Adrenal gland (tissue), 12 donors: ENCODE measurements around the gene WDR48. TPM values are rescaled to one million over a fixed set of nuclear protein-coding genes. Genes with fewer than 3 reads are reported as not detected.
A peak's percentile ranks its signal among the peaks of the same experiment; 100 is the strongest.

ENCODE experiments used
- DNase-seq, 7 donors: peaks; one replicate each; pipeline ENCODE4 v3.0.0-alpha.2; 2019 to 2020
- H3K27ac ChIP-seq, 5 donors: fragments of 200-600 bp; sonication (generic) in 4 of 5; 1 replicate in 3 of 5; 2 replicates in 2 of 5; pipeline versions ENCODE4 v1.5.1 to v1.8.0; 2016 to 2020; ENCODE audit warnings: mild to moderate bottlenecking in 1 of 5
- H3K27me3 ChIP-seq: fragments of 200-600 bp; 2 replicates; pipeline ENCODE4 v1.8.0; 2021
- H3K36me3 ChIP-seq, 2 donors: fragments of 200-600 bp; replicated peaks in 1 of 2; 1 replicate in 1 of 2; 2 replicates in 1 of 2; pipeline versions ENCODE4 v1.5.1 to v1.8.0; 2018 to 2022
- H3K4me1 ChIP-seq, 2 donors: fragments of 200-600 bp; replicated peaks in 1 of 2; 1 replicate in 1 of 2; 2 replicates in 1 of 2; pipeline versions ENCODE4 v1.5.1 to v1.8.0; 2018 to 2021
- H3K4me3 ChIP-seq, 4 donors: fragments of 200-600 bp; sonication (generic) in 3 of 4; one replicate each; pipeline ENCODE4 v1.5.1; 2016 to 2018
- H3K9me3 ChIP-seq, 3 donors: fragments of 200-600 bp; sonication (generic) in 1 of 3; replicated peaks in 1 of 3; 1 replicate in 2 of 3; 2 replicates in 1 of 3; pipeline versions ENCODE4 v1.5.1 to v1.8.0; 2016 to 2021
- POLR2A ChIP-seq, 2 donors: fragments of 450-650 bp; IDR thresholded peaks; one replicate each; pipeline ENCODE4 v1.6.1; 2017; ENCODE audit warnings: antibody characterized with exemption in 2 of 2, mild to moderate bottlenecking in 2 of 2, moderate library complexity in 1 of 2
- WGBS, 4 donors: extraction: QIAGEN DNeasy Blood & Tissue Kit in 2 of 4; methylation state at CpG; one replicate each; pipeline versions ENCODE4 v1.1.5 to v1.1.7; 2013 to 2017; 5-methylcytosine and 5-hydroxymethylcytosine counted together
- intact Hi-C, 2 donors: fragments of 100-400 bp; cut with DNase I; formaldehyde crosslinking; loops; one replicate each; pipeline versions ENCODE4 v1.14.1 to v1.15.0; 2022 to 2023
- polyA plus RNA-seq, 3 donors: library from polyadenylated mRNA; stranded (reverse); fragments of 200-250 nt in 2 of 3; fragments of 350-450 nt in 1 of 3; fragmentation: Illumina TruSeq in 1 of 3; extraction: RNeasy Lipid Tissue Mini Kit (QIAGEN cat#74804) in 1 of 3; gene quantifications; one replicate each; pipeline ENCODE4 v1.2.3, GENCODE V29; 2013 to 2014
- total RNA-seq, 9 donors: library from RNA; depleted of rRNA in 4 of 9; stranded (reverse); fragments of >200 nt in 4 of 9; fragments of 120-200 nt in 1 of 9; fragmentation: NEBNext Ultra II Directional in 1 of 9; extraction: Animal tissue kit (Norgen Biotek cat#: 25700) in 1 of 9; gene quantifications; one replicate each; pipeline versions ENCODE4 v1.1.0 to v1.2.4, GENCODE V29; 2013 to 2023
- TF ChIP-seq, protein P1 (sequence below), 6 experiments: fragments of 450-650 bp in 4 of 6; fragments of 200-600 bp in 2 of 6; sonication (generic) in 1 of 6; IDR thresholded peaks; 1 replicate in 5 of 6; 2 replicates in 1 of 6; pipeline versions ENCODE4 v1.5.1 to v1.8.0; 2016 to 2021; ENCODE audit warnings: antibody characterized with exemption in 6 of 6, mild to moderate bottlenecking in 2 of 6, moderate library complexity in 1 of 6
- donor health status: healthy with polysubstance abuse.
- donor health status: Bipolar disorder and iron deficiency.
- donor health status: DM: yes; HTN: yes; CAD: no.
- donor health status: DM: no; HTN: no; CAD: no.
- donor health status: DM: no; HTN: no; CAD: no.
- donor health status: DM: yes; HTN: yes; CAD: no.

Gene WDR48
- total and polyA plus RNA-seq, 12 donors: 15.4 to 57.1 (median 28.7) TPM

GRCh38 chr3:39126532-39127071 is 74.8 kb downstream of the WDR48 start:
- Histone ChIP-seq H3K36me3 (no peaks in the 10 kb centered on the region), H3K27me3 (no peaks in the 10 kb centered on the region), H3K4me3 (no peak overlapping the region), H3K4me1 (no peaks in the 10 kb centered on the region), H3K27ac (no peak overlapping the region), H3K9me3 (no peaks in the 10 kb centered on the region)
- TF ChIP-seq, protein P1, sequence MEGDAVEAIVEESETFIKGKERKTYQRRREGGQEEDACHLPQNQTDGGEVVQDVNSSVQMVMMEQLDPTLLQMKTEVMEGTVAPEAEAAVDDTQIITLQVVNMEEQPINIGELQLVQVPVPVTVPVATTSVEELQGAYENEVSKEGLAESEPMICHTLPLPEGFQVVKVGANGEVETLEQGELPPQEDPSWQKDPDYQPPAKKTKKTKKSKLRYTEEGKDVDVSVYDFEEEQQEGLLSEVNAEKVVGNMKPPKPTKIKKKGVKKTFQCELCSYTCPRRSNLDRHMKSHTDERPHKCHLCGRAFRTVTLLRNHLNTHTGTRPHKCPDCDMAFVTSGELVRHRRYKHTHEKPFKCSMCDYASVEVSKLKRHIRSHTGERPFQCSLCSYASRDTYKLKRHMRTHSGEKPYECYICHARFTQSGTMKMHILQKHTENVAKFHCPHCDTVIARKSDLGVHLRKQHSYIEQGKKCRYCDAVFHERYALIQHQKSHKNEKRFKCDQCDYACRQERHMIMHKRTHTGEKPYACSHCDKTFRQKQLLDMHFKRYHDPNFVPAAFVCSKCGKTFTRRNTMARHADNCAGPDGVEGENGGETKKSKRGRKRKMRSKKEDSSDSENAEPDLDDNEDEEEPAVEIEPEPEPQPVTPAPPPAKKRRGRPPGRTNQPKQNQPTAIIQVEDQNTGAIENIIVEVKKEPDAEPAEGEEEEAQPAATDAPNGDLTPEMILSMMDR (IDR thresholded peaks at IDR 0.05): peak; percentile 24 to 70 (median 59)
- TF ChIP-seq POLR2A (IDR thresholded peaks at IDR 0.05): no peak
- intact Hi-C loops: loop anchor here (5.0 to 10.0 kb wide), 2 partner anchors 161 to 168 kb away; no protein-coding TSS in a partner anchor
- 40 to 71% (median 61%) methylated on average over 3 to 6 of the region's 6 CpGs for WGBS, 4 donors
- DNase-seq: peak in 4 of 7 donors; percentile 63 to 81 (median 64)

DNA sequence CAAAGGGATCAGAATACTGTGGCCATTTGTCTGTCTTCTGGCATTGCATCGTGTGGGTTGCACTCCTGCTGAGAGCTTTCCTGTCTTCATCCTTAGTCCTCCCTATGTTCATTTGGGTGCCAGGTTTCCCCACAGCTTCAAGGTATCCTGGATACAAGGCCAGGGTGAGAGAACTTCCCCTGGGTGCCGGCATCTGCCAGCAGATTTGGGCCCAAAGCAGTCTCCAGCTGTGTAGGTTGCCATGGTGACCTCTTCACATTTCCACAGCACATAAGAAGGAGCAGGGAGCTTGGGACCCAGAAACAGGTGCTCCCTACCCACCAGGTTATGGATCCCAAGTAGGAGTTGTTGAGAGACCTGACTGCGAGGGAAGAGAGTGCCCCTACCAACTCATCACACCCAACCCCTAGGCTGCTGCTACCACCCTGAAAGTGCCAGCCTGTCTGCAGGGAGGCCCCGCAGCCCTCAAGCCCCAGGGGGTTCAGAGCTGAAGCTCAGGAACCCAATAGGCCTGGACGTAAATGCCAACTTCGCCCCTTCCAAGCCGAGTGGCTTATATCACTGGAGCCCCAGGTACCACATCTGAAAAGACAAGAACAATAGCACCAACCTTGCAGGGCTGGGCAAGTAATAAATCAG is 75.6 kb downstream of the WDR48 start:
- H3K27me3 ChIP-seq: no peaks in the 10 kb centered on the region
- no peaks in the 10 kb centered on the region for H3K36me3 ChIP-seq
- DNase-seq: no peak
- TF ChIP-seq POLR2A (IDR thresholded peaks at IDR 0.05): no peak
- TF ChIP-seq, protein P1 (IDR thresholded peaks at IDR 0.05): no peak
- no peak overlapping the region for H3K4me3 ChIP-seq
- H3K9me3 ChIP-seq: no peaks in the 10 kb centered on the region
- 76 to 88% (median 80%) methylated on average over 4 to 7 of the region's 7 CpGs for WGBS, 4 donors
- intact Hi-C loops: loop anchor here (5.0 to 10.0 kb wide), 2 partner anchors 160 to 167 kb away; no protein-coding TSS in a partner anchor
- H3K4me1 ChIP-seq: no peaks in the 10 kb centered on the region
- H3K27ac ChIP-seq: no peak overlapping the region

- intact Hi-C loops: loop anchor here (5.0 to 10.0 kb wide), 2 partner anchors 159 to 167 kb away; no protein-coding TSS in a partner anchor
- TF ChIP-seq, protein P1 (IDR thresholded peaks at IDR 0.05): no peak
- no peak for TF ChIP-seq POLR2A (IDR thresholded peaks at IDR 0.05)
- no peak for DNase-seq
- WGBS, 4 donors: 30 to 52% (median 38%) methylated on average over 1 of the region's 1 CpG
- Histone ChIP-seq H3K36me3 (no peaks in the 10 kb centered on the region), H3K27me3 (no peaks in the 10 kb centered on the region), H3K4me3 (no peak overlapping the region), H3K9me3 (no peaks in the 10 kb centered on the region), H3K4me1 (no peaks in the 10 kb centered on the region), H3K27ac (no peak overlapping the region)
Measured at GRCh38 chr3:39127908-39128304, 76.1 kb downstream of the WDR48 start.

DNA sequence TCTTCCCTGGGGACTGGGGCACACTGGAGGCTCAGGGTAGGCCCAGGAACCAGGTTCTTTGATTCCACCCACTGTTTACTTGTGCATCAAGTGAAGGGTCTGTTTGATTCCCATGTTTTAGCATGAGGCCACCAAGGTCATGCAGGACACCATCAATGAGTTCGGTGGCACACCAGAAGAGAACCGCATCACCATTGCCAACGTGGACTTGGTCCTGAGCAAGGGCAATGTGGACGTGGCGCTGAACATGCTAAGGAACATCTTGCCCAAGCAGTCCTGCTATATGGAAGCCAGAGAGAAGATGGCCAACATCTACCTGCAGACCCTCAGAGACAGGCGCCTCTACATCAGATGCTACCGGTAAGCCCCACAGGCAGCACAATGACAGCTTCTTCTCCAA is 77.1 kb downstream of the WDR48 start:
- intact Hi-C loops: loop anchor here (5.0 to 10.0 kb wide), 2 partner anchors 158 to 166 kb away; no protein-coding TSS in a partner anchor
- Histone ChIP-seq H3K27ac (no peak overlapping the region), H3K36me3 (no peaks in the 10 kb centered on the region), H3K4me3 (no peak overlapping the region), H3K4me1 (no peaks in the 10 kb centered on the region), H3K9me3 (no peaks in the 10 kb centered on the region), H3K27me3 (no peaks in the 10 kb centered on the region)
- no peak for TF ChIP-seq POLR2A (IDR thresholded peaks at IDR 0.05)
- TF ChIP-seq, protein P1 (IDR thresholded peaks at IDR 0.05): no peak
- DNase-seq: no peak
- 93 to 98% (median 96%) methylated on average over 7 of the region's 7 CpGs for WGBS, 4 donors
